HG02840 (cell line): ENCODE measurements around the gene RPL7A.
"Not testable (repeated sequence)": the region's sequence is repeated elsewhere in the genome, so short reads cannot be mapped to it uniquely, and the experiment has no call there.

ENCODE experiments used
- ATAC-seq: cut with Tn5 transposase; IDR thresholded peaks from one replicate; pipeline ENCODE4 v1.9.1; 2021; ENCODE audit warnings: mild to moderate bottlenecking, moderate library complexity, moderate number of reproducible peaks; ENCODE audit not compliant: unreplicated experiment, low FRiP score

Gene RPL7A

DNA sequence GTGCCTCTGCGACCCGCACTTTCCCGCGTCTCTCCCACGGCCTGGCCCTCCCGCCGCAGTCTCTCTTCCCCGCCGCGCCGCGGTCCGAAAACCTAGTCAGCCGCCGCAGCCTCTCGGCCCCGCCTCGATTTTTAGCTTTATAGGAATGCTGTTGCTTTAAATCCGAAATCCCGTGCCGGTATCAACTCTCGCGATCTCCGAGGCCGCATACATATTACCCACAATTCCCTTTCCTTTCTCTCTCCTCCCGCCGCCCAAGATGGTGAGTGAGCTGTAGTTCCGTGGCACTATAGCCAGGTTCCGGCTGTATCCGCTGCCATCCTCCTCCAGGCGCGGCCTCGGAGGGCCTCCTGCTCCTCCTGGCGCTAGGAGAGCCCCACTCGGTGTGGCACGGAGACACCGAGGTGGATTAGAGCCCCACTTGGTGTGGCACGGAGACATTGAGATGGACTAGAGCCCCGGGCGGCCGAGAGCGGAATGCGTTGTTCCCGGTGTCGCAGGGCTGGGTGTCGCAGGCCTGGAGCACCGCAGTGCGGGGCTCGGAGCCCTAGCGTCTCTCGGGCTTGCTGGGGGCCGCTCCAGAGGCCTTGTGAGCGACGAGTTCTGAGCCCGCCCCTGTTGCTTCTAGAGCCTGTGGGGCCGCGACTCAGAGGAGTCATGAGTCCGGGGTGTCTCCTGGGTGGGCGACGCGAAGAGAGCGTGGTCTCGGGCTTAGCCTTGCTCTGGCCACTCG is at the start of gene RPL7A, which contains the start of gene MED22:
Gene RPL7A (plus strand): TSS at position 234 of the 733 bp plus-strand sequence. CDS start 26 bp downstream, at position 260.
Gene MED22 (minus strand): TSS at position 147 of the 733 bp plus-strand sequence. CDS start 1,469 bp downstream, outside the sequence.
- ATAC-seq, result peak; percentile 84

DNA sequence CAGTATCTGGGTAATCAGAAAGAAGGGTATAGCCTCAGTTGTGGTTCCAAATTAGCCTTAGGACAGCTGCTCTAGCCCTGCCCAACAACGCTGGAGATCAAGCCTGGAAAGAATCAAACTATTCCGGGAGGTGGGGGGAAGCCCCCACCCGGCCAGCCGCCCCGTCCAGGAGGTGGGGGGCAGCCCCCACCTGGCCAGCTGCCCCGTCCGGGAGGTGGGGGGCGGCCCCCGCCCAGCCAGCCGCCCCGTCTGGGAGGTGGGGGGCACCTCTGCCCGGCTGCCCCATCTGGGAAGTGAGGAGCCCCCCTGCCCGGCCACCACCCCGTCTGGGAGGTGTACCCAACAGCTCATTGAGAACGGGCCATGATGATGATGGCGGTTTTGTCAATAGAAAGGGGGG is 48.0 kb upstream of the RPL7A start:
- not testable (repeated sequence) for ATAC-seq

DNA sequence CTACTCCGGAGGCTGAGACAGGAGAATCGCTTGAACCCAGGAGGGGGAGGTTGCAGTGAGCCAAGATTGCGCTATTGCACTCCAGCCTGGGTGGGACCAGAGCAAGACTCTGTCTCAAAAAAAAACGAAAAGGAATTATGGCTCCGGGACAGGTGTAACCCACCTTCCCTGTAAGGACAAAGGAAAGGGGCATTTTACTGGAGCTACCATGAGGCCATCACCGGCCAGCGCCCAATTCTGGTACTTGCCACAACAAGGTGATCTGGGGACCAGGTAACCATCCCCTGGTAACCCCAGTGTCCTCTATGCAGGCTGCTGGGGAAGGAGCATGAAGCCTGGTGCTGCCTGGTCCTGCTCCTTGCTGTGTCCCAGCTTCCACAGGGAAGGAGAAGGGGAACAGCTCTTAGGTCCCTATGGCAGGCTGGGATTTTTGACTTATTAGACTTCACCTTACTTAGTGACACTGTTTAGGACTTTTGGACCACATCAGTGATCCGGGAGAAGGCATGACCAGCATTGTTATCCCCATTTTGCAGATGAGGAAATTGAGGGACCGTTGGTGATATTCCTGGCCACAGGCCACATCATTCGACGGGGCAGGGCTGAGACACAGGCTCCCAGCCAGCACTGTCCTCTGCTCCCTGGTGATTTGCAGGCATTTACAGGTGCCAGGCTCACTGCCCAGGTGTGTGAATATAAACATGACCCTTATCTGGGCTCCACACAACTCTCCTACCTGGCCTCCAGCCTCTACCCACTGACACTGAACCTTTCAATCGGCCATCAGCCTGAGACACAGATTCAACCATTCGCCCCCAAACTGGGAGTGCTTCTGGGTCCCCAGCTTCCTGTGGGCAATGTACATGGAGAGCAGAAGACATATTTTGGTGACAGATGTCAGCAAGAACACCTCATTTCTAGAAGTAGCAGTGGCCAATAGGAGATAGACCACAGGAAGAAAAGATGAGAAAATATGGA is 46.5 kb upstream of the RPL7A start:
- ATAC-seq, result no peak

DNA sequence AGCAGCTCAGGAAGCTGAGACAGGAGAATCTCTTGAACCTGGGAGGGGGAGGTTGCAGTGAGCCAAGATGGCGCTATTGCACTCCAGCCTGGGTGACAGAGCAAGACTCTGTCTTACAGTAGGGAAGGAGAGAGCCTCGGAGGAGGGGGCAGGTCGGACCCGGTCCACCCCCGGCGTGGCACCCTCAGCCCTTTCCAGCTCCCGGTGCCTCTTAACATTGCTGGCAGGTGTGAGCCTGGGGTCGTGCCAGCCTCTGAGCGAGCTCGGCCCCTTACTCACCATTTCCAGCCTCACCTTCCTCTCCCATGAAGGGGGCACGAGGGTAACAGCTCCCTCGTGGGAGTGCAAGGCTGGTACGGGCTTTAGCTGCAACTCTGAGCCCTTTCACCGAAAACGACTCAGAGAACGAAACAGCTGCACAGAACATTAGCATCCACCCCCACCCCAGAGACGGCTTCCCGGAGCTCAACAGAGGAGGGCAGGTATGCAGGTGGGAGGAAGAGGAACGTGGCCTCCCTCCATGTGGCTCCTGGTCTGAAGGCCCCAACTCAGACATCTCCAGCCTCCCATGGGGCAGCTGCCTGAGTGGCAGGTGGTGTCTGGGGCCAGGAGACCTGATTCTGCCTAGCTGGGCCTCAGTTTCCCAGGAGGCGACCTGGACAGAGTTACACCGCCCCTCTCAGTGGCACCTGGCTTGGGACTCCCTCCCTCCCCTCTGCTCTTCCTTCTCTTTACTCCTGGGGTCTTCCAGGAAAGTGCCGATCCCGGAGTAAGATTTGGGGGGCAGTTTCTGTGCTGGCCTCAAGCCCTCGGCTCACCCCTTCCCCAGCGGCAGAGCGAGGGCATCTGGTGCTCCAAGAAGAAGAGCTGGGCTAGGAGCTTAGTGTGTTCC is 44.5 kb upstream of the RPL7A start:
- no peak for ATAC-seq

DNA sequence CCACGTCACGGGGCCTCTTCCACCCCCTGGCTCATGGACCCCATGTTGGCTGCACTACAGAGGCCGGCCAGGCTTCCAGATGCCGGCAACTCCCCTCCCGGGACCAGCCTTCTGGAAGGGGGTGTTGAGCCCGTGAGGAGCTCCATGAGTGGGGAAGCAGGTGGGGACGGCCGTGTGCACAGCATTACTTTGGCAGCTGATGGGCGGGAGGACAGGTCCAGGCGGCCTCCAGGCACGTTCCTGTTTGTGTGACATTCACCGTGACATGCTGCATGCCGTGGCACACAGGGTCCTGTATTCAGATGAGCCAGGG is 43.9 kb upstream of the RPL7A start:
- no peak for ATAC-seq

DNA sequence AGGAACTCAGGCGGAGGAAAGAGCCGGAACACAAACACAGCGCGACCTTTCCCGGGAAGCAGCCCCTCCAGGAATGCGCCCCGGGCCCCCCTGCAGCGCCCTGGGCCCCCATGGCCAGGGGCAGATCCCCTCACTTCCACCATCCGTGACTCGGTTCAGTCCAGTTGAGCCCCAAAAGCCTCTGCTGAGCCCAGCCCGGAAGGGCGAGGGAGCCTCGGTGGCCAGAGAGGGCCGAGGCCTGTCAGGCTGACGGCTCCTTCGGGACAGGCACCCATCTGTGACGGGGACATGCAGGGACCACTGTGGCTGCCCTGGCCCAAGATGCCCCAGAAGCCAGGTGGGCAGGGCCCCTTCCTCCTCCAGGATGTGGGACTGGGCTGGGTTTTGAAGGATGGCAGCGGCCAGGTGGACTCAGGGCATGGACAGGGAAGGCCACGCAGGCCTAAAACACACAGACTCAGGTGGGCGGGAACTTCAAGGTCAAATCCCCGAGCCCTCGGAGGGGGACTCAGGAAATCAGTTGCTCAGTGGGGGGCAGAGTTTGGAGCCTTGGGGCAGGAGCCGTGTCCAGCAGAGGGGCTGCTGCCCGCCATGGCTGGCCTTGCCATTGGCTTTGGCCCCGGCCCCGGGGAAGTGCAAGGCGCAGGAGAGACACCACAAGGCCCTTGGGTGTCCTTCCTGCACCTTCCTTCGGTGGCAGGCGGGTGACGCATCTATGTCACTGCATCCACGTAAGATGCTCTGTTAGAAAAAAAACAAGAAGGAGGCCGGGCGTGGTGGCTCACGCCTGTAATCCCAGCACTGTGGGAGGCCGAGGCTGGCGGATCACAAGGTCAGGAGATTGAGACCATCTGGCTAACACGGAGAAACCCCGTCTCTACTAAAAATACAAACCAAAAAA is 43.3 kb upstream of the RPL7A start:
- no peak for ATAC-seq

DNA sequence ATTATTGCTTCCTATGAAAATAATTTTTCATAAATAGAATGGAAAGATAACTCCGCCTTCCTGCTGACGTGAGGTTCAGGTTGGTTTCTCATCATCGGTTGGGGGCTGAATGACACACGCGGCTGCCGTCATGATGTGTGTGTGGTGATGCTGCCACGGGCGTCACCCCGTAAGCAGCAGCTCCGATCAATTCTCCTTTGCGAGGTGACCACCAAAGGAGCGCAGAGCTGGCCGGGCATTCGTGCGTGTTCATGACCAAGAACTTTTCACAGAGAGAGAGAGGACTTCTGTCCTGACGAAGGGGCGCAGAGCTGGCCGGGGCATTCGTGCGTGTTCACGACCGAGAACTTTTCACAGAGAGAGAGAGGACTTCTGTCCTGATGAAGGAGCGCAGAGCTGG is 42.3 kb upstream of the RPL7A start:
- no peak for ATAC-seq

DNA sequence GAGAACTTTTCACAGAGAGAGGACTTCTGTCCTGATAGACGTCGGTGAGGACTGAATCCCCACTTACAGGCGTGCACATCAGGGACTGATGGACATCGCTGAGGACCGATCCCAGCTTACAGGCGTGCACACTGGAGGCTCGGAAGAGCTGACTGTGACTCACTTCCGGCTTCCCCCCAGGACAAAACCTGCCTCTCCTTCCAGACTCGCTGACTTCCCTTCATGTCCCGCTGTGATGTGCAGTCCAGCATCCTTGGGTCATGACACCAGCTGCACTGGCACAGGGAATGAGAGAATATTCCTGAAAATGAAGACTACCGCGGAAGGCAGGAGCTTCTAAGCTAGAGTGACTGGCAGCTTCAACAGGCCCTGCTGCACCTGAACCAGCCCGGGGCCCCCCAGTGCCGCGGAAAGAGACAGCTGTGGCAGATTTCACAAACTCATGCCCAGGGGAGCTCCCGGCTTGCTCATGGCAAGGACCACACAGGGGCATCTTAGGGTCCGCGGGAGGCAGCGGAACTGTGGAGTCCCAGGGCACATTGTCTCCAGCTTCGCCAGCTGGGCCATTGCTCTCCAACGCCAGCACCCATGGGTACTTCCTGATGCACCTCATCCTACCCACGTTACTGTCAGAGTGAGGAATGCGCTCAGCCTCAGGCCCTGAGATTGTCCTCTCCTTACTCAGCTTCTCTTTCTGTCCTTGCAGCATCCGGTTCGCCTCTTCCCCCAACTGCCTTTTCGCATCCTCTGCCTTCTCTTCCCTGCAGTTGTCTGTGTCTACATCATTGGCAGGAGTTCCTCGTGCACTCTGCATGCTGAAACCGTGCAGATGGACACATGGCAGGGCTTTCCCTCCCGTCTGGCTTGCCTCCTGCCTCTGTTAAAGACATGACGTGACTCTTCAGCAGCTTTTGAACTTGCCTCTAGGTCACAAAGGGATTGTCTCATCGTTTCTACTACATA is 41.5 kb upstream of the RPL7A start:
- ATAC-seq, result no peak

DNA sequence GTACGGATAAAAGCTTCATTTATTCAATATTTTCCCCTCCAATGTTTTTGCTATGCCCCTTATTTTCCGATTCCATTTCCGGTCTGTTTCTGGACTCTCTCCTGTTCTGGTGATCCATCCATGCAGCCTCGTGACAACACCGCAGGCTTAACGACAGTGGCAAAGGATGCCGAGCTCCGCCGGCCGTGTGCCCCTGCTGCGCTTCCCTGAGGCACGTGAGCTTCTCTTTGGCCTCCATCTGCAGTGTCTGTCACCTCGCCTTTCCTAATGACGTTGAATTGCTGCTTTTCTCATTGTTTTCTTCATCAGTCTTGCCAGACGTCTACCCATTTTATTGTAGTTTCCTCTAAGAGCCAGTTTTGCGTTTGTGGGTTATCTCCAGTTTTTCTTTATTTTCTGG is 40.7 kb upstream of the RPL7A start:
- ATAC-seq, result no peak

DNA sequence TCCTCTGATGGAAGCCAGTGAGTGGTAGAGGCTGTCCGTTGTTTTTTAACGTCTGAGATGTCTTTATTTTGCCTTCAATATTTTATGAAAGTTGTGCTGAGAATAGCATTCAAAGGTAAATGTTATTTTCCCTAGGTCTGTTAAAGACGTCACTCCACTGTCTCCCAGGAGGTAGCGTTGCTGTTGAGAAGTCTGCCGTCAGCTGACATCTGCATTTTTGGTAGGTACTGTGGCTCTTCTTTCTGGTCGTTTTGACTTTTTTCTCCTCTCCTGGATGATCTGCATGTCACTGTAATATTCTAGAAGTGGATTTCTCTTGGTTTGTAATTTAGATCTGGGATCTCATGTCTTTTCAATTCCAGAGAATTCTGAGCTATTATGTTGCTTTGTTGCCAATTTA is 38.4 kb upstream of the RPL7A start:
- ATAC-seq, result no peak

DNA sequence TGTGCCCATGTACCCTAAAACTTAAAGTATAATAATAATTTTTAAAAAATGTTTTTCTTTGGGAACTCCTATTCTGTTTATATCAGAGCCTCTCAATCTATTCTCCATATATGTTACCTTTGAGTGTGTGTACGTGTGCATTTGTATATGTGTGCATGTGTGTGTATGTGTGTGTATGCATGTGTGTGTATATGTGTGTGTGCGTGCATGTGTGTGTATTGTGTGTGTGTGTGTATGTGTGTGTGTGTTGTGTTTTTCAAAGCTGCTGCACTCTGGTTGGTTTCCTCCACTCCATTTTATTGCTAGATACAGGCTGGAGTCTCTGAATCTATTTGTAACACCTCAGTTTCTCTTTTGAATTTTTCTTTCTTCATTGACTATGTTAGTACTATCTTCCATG is 32.0 kb upstream of the RPL7A start:
- ATAC-seq, result no peak

DNA sequence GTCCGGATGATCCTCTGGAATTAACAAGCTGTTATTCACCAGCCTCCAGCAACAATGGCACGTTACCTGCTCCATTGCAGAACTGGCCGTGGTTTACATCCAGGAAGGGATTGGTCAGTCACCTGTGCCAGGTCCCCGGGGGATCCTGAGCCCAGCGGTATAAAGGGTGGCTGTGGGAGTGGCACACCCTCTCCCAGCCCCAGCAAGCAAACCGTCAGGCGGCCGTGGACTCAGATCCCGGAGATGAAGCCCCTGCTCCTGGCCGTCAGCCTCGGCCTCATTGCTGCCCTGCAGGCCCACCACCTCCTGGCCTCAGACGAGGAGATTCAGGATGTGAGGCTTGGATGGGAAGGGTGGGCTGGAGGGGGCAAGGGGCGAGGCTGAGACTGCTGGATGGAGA is 30.5 kb upstream of the RPL7A start:
- not testable (repeated sequence) for ATAC-seq

DNA sequence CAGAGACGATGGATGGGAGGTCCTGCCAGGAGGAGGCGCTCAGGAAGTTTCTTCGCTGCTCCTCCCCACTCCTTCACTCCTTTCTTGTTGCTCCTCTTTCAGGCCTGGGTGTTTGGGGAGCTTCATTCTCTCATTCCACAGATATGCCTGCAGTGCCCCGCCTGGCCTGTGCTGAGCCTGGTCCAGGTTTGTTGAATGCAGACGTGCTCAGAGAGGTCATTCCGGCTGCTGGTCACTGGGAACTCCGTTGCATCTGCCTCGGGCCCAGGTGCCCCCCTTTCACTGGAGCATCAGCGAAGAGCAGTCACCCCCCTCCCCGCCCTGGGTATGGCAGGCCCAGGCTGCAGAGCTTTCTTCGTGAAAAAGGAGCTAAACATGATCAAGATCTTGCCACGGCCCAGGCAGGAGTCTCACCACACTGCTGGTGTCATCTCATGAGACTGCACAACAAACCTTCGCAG is 27.6 kb upstream of the RPL7A start:
- no peak for ATAC-seq

DNA sequence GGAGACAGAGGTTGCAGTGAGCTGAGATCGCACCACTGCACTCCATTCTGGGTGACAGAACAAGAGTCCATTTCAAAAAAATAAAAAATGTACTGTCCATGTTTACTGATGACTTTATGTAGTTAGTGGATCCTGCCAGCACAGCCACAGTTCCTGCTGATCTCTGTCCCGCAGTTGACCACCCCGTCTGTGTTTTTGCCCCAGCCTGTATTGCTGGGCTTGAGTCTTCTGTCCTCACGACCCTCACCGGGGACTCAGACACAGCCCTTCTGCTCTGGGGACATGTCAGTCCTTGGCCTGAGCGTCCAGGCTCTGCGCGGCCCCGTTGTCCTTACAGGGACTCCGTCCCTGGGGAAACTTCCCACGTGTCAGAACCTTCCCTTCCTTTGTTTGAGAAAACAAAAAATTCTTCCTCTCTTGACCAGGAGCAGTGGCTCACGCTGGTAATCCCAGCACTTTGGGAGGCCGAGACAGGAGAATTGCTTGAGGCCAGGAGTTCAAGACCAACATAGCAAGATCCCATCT is 26.5 kb upstream of the RPL7A start:
- ATAC-seq, result no peak

DNA sequence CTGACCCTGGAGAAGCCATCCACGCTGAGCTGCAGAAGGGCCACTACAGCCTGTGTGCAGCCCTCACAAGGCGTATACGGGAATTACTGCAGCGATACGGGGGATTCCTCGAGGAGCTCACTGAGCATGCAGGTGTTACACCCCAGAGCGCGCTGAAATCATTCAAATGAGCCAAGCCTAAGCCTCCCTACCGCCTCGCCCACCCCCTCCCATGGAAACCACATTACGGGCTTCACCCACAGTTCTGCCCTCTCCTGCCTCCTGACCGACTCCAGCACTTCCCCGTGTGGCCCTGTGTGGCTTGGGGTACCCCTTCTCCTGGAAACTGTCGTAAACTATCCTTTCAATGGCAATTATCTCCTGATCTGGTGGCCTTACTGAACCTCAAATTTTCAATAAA is 25.3 kb upstream of the RPL7A start:
- no peak for ATAC-seq

DNA sequence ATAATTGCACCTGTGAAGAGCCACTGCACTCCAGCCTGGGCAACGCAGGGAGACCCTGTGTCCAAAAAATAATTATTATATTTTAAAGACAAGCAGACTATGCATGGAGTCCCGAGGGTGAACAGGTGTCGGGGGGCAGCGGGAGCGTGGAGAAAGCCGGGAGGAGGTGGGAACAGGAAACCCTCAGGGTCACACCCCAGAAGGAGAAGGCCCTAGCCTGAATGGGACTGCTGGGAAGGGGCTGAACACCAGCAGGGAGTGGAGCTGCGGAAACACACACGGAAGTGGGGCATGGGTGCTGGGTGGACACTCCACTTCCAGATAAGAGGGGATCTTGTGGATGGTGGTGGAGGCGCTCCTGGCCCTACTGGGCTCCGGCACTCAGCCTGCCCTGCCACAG is 24.8 kb upstream of the RPL7A start:
- no peak for ATAC-seq

DNA sequence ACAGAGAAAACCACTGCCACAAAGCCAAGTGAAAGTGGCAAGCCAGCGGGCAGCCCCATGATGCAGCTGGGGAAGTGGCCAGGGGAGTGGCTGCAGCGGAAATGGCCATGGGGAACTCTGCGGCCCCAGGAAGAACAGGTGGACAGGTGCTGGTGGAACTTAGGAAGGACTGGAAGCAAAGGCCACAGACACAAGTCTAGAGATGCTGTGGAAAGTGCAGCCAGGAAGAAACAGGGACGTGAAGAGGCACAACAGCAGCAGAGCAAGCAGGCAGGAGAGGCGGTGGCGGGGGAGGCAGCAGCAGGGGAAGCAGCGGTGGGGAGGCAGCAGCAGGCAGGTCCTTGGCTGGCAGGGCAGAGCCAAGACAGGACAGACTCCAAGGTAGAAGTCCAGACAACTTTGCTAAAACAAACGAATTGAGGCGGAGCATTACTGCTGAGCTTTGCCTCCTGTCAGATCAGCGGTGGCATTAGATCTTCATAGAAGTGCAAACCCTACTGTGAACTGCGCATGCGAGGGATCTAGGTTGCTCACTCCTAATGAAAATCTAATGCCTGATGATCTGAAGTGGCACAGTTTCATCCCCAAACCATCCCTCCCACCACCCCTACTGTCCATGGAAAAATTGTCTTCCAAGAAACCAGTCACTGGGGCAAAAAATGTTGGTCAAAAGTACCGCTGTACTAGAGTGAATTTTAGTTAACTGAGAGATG is 23.9 kb upstream of the RPL7A start:
- ATAC-seq, result no peak
